Stimulated activated naive CD8-positive, alpha-beta T cell treated with anti-CD3 and anti-CD28 coated beads, Interleukin-15, amount 100 ng/mL, for 72 hours (primary cell): ENCODE data around the gene CARD19.

Experiments
- ATAC-seq: fragments of 150-1000 bp; cut with Tn5 transposase; 2 replicates; pipeline ENCODE4 v1.10.0; 2021; ENCODE audit warnings: mild to moderate bottlenecking, moderate library complexity
- DNase-seq, 2 donors: peaks; one replicate each; pipeline ENCODE4 v3.0.0; 2021 to 2022
- H3K27ac Mint-ChIP-seq, 2 donors: one replicate each; pipeline ENCODE4 v1.8.0; 2022; ENCODE audit warnings: mild to moderate bottlenecking in 2 of 2, mixed read lengths in 2 of 2, moderate library complexity in 2 of 2
- H3K27me3 Mint-ChIP-seq: one replicate; pipeline ENCODE4 v1.8.0; 2022; ENCODE audit warnings: mixed read lengths
- H3K4me1 Mint-ChIP-seq: one replicate; pipeline ENCODE4 v1.8.0; 2022; ENCODE audit warnings: mild to moderate bottlenecking, mixed read lengths
- H3K4me3 Mint-ChIP-seq, 2 donors: one replicate each; pipeline ENCODE4 v1.8.0; 2022; ENCODE audit warnings: mild to moderate bottlenecking in 2 of 2, mixed read lengths in 2 of 2, moderate library complexity in 1 of 2
- H3K9me3 Mint-ChIP-seq, 2 donors: one replicate each; pipeline ENCODE4 v1.8.0; 2022; ENCODE audit warnings: mixed read lengths in 2 of 2

CARD19 gene

DNA sequence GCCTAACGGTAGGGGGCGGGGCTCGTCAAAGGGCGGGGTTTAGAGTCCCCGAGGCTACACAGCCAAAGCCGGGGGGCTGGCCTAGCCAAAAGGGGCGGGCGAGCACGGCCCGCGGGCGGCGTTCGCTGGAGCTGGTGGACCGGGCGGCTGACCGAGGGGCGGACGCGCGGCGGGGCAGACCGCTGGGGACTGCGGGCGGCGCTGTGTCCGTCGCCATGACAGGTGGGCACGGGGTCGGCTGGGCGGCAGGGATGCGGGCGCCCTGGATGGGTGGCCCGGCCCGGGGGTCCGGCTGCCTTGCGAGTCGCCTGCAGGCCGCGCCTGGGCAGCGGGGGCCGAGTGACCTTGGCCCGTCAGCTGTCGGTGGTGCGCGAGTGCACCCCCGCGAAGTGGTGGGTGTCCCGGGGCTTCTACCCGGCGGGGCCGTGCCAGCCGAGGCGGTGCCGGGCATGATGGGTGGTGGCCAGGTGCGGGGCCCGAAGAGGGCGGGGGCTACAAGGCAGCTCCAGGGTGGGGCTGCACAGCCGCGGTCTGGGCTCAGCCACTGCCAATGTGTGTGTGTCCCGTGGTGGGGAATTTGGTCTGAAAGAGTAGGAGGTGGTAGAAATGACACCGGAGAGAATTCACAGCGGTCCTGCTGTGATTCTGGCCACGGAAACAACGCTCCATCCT is at the start of gene CARD19:
TSS of gene CARD19 (plus strand) at position 87 of the 672 bp plus-strand sequence. CDS start at position 216, 129 bp downstream.
- no peaks in the 10 kb centered on the region for H3K27me3 Mint-ChIP-seq
- DNase-seq, result peak in 1 of 2 donors; percentile 57
- H3K4me1 Mint-ChIP-seq, result peaks cover 73% of the 10 kb centered on the region
- H3K9me3 Mint-ChIP-seq, result peaks cover 3 to 11% of the 10 kb centered on the region in 2 donors
- peak within 1 kb of the TSS; percentile 94 to 97 for H3K27ac Mint-ChIP-seq
- peak; percentile 22 for ATAC-seq
- peak within 1 kb of the TSS; percentile 89 to 93 for H3K4me3 Mint-ChIP-seq

DNA sequence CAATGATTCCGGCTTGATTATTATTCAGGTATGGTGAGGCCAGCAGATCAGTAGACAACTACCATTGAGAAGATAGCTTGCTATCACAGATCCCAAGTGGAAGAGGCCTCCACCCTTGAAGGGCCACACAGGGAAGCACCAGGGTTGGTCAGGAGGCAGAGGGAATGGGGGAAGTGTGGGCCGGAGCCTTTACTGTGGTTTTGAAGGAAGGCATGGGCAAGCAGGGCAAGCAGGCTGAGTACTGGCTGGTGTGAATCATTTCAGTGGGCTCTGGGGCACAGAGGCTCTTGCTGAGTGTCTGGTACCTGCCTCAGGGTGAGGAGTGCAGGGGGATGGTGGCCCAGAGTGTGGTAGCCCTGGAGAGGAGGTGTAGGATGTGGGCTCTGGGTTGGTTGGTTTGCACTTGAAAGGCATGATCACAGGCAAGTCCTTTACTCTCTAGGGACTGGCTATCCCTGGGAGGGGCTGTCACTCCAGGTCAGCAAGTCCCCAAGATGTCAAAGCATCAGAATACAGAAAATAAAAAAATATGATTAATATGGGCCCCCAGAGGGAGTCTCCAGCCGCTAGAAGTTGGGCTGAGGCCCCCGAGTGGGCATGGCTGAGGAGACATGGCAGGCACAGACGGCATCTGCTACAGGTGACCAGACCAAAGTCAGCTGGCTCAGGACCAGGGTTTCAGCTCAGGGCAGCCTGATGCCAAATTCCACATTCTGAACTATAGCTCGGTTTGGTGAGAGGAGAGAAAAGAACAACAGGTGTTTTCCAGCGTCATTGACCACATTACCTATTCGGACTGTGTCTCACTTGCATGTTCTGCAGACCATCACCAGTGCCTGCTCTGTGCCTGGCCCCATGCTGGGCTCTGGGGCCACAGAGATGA is 47.2 kb upstream of the CARD19 start:
- Mint-ChIP-seq H3K9me3 (no peaks in the 10 kb centered on the region), H3K27me3 (no peaks in the 10 kb centered on the region), H3K27ac (peak overlapping the region; percentile 38 to 93), H3K4me3 (no peak overlapping the region), H3K4me1 (peaks cover 30% of the 10 kb centered on the region)
- DNase-seq (no peak), ATAC-seq (peak; percentile 42)

DNA sequence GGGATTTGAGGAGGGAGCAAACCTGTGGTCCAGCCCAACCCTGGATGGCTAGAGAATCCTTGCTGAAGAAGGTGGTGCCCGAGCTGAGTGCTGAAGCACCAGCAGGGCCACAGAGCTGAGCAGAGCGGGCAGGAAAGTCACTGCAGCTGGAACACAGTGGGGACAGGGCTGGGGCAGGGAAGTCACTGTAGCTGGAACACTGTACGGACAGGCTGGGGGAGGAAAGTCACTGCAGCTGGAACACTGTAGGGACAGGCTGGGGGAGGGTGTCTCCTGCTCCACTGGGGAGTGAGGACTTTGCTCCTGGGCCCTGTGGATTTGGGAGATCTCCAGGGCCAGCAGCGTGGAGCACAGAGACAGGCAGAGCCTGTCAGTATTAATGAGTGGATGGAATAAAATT is 46.5 kb upstream of the CARD19 start:
- H3K4me1 Mint-ChIP-seq, result peaks cover 34% of the 10 kb centered on the region
- no peak overlapping the region for H3K27ac Mint-ChIP-seq
- ATAC-seq (no peak), DNase-seq (no peak)
- no peak overlapping the region for H3K4me3 Mint-ChIP-seq
- no peaks in the 10 kb centered on the region for H3K9me3 Mint-ChIP-seq
- no peaks in the 10 kb centered on the region for H3K27me3 Mint-ChIP-seq

DNA sequence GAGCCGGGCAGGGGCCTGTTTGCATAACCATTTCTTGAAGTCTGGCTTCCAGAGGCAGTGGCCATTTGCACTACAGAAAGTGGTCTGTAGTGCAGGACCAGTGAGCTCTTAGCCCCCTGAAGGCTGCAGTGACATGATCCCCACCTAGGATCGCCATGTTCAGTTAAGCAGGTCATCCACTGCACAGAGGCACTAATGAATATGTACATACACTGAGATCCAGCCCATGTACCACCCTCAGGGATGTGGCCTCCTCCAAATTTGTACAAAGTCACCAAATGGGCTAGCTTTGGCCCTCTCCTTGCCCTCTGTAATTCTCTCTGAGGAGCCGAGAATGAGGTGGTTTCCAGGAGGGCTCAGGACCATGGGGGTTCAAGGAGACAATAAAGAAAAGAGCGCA is 45.8 kb upstream of the CARD19 start:
- ATAC-seq, result no peak
- Mint-ChIP-seq H3K4me3 (no peak overlapping the region), H3K4me1 (peaks cover 40% of the 10 kb centered on the region), H3K9me3 (no peaks in the 10 kb centered on the region), H3K27ac (peak overlapping the region in 1 of 2 donors; percentile 36), H3K27me3 (no peaks in the 10 kb centered on the region)
- DNase-seq, result no peak

DNA sequence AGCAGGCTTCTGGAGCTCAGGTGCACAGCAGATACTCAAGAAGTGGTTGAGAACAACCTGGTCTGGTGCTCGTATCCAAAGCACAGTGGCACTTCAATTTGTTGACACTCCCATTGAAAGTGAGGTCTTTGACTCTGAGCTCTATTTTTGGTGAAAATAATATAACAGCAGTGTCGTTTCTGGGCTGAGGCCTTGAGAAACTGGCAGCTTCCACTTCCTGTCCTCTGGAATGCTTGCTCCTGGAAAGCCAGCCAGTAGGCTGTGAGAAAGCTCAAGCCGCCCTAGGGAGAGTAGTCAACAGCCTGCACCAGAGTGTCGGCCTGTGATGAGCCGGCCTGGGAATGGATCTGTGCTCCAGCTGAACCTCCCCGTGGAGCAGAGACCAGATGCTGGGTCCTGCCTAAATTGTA is 44.3 kb upstream of the CARD19 start:
- Mint-ChIP-seq H3K27me3 (no peaks in the 10 kb centered on the region), H3K9me3 (no peaks in the 10 kb centered on the region), H3K27ac (no peak overlapping the region), H3K4me3 (no peak overlapping the region), H3K4me1 (peaks cover 50% of the 10 kb centered on the region)
- ATAC-seq (no peak), DNase-seq (no peak)

- Mint-ChIP-seq H3K27me3 (no peaks in the 10 kb centered on the region), H3K4me3 (no peak overlapping the region), H3K27ac (no peak overlapping the region), H3K9me3 (no peaks in the 10 kb centered on the region), H3K4me1 (peaks cover 60% of the 10 kb centered on the region)
- ATAC-seq (peak; percentile 43), DNase-seq (no peak)
These were observed 43.1 kb upstream of the CARD19 start for GRCh38 chr9:93052791-93053540.

DNA sequence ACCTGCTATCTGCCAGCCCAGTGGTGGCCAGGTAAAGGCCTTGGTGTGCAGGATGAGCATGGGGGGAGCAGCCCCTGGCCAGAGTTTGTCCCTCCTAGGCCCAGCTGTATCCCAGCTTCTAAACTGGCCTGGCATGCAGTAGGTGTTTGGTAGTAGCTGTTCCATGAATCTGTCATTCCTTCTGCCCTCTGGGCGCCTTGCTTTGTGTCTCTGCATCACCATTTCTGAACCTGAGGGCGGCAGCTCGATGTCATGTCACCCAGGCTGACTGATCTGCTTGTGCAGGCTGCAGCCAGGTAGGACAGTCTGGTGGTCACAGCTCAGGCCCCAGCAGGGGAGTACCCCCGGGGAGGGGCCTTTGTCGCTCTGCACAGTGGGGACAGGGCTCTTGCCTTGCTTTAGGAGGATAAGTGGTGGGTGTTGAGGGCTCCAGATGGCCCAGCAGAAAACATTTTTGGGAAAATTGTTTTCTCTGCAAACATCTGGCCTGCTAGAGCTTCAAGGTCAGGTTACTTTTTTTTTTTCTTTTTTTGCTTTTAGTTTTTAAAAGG is 42.2 kb upstream of the CARD19 start:
- Mint-ChIP-seq H3K27ac (no peak overlapping the region), H3K4me3 (no peak overlapping the region), H3K9me3 (no peaks in the 10 kb centered on the region), H3K4me1 (peaks cover 57% of the 10 kb centered on the region), H3K27me3 (no peaks in the 10 kb centered on the region)
- DNase-seq, result no peak
- no peak for ATAC-seq

DNA sequence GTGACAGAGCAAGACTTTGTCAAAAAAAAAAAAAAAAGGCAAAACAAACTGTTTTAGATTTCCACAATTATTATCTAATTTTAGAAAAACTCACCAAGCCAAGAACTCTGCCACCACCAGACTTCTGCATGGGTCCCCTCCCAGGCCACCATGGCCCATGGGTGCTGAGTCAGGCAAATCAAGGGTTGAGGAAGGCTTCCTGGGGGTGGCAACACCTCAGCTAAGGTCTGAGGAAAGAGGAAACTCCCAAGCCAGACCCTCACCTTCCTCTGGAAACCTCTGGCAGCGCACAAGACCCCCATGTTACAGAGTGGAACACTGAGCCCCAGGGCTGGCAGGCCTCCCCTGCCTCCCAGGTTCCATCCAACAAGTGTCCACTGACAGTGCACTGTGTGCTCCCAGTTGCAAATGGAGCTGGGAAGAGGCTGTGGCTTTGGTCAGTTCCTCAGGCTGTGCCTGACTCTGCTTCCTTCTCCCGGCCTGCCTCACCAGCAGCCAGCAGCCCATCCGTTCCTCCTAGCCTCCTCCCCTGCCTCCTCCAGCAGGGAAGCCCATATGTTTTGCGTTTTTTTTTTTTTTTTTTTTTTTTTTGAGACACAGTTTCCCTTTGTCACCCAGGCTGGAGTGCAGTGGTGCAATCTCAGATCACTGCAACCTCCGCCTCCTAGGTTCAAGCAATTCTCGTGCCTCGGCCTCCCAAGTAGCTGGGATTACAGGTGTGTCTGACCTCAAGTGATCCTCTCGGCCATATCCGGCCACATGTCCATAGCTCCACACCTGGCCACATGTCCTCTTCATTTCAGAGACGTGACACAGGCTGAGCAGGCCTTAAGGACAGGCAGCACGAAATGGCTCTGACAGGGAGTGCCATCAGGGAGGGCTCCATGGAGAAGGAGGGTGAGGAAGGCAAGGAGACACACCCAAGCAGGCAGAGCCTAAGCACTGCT is 41.0 kb upstream of the CARD19 start:
- Mint-ChIP-seq H3K4me3 (no peak overlapping the region), H3K27ac (no peak overlapping the region)
- no peak for ATAC-seq

DNA sequence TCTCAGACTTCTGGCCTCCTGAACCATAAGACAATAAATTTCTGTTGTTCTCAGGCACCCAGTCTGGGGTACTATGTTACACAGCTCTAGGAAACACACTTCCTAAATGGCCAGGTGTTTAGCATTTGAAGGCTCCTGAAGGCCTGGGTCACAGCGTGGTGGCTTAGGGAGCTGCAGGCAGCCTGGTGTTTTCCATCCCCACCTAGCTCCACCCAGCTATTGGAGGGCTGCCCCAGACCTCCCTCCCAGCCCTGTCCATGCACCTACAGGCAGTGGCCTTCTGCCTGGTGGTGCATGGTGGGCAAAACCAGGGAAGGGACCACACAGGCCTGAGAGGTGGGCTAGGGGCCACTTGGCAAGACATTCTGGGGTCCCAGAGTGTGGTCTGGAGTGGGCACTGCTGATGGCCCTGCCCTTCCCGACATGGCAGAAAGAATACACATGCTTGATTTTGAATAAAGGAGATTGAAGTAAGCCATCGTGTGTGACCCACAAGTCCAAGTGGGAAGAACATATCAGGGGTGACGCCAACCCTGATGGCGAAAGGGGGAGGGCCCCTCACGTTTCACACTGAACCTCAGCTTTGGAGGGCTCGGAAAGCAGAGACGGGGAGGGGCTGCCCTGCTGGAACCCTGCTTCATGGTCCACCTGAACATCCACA is 38.8 kb upstream of the CARD19 start:
- Mint-ChIP-seq H3K9me3 (no peaks in the 10 kb centered on the region), H3K27me3 (no peaks in the 10 kb centered on the region), H3K27ac (no peak overlapping the region), H3K4me3 (no peak overlapping the region), H3K4me1 (peaks cover 77% of the 10 kb centered on the region)
- ATAC-seq (no peak), DNase-seq (no peak)

More for the DNA sequence above, 41.0 kb upstream of the CARD19 start:
- no peaks in the 10 kb centered on the region for H3K27me3 Mint-ChIP-seq
- peaks cover 56% of the 10 kb centered on the region for H3K4me1 Mint-ChIP-seq
- no peak for DNase-seq
- H3K9me3 Mint-ChIP-seq, result no peaks in the 10 kb centered on the region

DNA sequence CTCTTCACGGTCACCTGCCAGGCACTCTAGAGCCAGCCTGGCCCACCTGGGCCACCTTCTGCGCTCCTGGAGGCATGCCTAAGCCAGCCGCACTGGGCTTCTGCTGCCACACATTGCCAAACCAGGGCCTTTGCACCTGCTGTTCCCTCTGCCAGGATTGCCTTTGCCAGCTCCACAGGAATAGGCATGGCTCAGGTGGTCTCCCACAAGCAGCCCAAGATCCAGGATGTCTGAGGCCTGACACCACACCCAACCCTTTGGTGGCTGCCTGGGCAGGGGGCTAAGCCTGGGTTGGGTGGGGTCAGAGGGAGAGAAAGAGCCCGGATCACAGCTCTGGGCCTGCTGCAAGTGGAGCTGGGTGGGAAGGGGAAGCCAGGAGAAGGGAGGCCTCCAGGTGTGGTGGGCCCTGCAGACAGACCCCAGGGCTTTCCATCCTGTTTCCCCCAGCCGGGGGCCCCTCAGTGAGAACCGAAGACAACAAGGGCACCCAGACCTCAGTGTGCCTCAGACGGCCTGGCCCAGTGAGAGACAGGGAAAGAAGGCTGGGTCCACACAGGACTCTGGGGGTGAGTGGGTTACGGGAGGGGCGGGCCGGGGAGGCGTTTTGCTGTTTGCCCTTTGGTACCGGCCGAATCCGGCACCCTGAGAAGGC is 38.2 kb upstream of the CARD19 start:
- DNase-seq (no peak), ATAC-seq (peak; percentile 44)
- no peaks in the 10 kb centered on the region for H3K9me3 Mint-ChIP-seq
- H3K27me3 Mint-ChIP-seq, result no peaks in the 10 kb centered on the region
- H3K4me1 Mint-ChIP-seq, result peaks cover 82% of the 10 kb centered on the region
- H3K27ac Mint-ChIP-seq, result peak overlapping the region; percentile 80 to 93
- peak overlapping the region; percentile 59 to 81 for H3K4me3 Mint-ChIP-seq

DNA sequence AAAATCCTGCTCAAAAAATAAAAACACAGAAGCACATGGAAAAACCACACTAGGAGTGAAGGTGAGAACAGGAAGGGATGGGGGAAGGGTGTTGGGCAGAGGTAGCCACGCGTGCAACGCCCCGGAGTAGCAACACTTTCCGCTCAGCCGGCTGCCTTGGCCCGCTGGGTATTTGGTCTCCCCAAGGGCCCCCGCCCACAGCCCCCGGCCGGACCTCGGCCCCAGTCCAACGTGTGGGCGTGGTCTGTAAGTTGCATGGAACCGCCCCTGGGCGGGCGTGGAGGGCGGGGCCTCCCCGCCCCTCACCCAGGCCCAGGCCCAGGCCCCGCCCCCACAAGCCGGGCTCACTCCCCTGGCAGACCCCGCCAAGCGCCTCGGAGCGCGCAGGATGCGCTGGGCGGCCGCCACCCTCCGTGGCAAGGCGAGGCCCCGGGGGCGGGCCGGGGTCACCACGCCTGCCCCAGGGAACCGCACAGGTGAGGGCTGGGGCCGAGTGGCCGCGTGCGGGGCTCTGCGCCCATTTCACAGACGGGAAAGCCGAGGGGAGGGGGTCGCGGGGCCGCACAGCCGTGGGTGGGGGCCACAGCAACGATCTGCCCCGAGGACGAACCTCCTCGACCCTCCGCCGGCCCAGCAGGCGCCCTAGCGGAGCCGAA is 37.5 kb upstream of the CARD19 start, which contains the start of gene SUSD3:
TSS of gene SUSD3 (plus strand) at position 347 of the 656 bp plus-strand sequence. CDS start at position 389, 42 bp downstream.
- peak; percentile 57 to 71 for DNase-seq
- no peaks in the 10 kb centered on the region for H3K27me3 Mint-ChIP-seq
- ATAC-seq, result peak; percentile 75
- H3K4me1 Mint-ChIP-seq, result peaks cover 82% of the 10 kb centered on the region
- H3K4me3 Mint-ChIP-seq, result peak within 1 kb of the TSS; percentile 89 to 92
- no peaks in the 10 kb centered on the region for H3K9me3 Mint-ChIP-seq
- peak within 1 kb of the TSS; percentile 95 to 98 for H3K27ac Mint-ChIP-seq

DNA sequence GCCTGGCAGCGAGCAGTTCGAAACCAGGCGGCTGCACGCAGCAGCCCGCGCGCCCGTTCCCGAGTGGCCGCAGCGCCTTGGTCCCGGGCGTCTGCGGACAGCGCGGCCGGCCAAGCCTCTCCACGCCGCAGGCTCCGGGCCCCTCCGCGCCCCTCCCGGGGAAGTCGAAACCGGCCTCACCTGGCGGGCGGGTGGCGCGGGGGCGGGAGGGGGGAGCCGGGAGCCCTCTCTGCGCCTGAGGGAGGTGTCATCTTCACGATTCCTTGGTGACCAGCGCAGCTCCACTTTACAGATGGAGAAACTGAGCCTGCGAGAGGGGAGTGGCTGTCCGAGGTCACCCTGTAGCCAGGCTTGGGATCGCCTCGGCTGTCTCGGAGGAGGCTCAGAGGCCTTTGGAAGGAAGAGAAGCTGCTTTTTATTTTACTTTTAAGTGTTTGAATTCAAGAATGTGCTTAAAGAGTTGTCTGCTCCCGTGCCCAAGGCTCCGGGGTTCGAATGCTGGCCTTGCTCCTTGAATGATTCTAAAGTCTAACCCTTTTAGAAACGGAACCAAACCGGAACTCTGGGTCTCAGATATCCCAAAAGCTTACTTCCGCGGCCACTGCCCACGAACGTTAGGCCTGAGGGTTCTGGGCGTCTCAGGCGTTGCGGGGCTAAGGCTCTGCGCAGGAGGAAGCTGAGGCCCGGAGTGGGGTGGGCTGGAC is 36.9 kb upstream of the CARD19 start:
- H3K9me3 Mint-ChIP-seq, result no peaks in the 10 kb centered on the region
- H3K4me3 Mint-ChIP-seq, result peak overlapping the region; percentile 89 to 92
- peak overlapping the region; percentile 95 to 98 for H3K27ac Mint-ChIP-seq
- H3K27me3 Mint-ChIP-seq, result no peaks in the 10 kb centered on the region
- DNase-seq (peak in 1 of 2 donors; percentile 36), ATAC-seq (peak; percentile 9)
- peaks cover 82% of the 10 kb centered on the region for H3K4me1 Mint-ChIP-seq
